Uterus (tissue), 4 donors: ENCODE results near the gene IQCE. TPM values are rescaled to one million over a fixed set of nuclear protein-coding genes. Genes with fewer than 3 reads are reported as not detected.
A peak's percentile ranks its signal among the peaks of the same experiment; 100 is the strongest.

Experiments
- DNase-seq, 2 donors: peaks; one replicate each; pipeline ENCODE4 v3.0.0-alpha.2; 2019 to 2020
- H3K27ac ChIP-seq, 2 donors: fragments of 200-600 bp; sonication (generic); 1 replicate in 1 of 2; 2 replicates in 1 of 2; pipeline ENCODE4 v1.5.1; 2016 to 2018
- H3K27me3 ChIP-seq, 2 donors: fragments of 200-600 bp; sonication (generic); one replicate each; pipeline ENCODE4 v1.5.1; 2018 to 2019; ENCODE audit warnings: control low read depth in 1 of 2
- H3K36me3 ChIP-seq, 2 donors: fragments of 200-600 bp; sonication (generic); one replicate each; pipeline ENCODE4 v1.5.1; 2019; ENCODE audit warnings: control low read depth in 1 of 2
- H3K4me1 ChIP-seq, 2 donors: fragments of 200-600 bp; sonication (generic); one replicate each; pipeline ENCODE4 v1.5.1; 2018 to 2019; ENCODE audit warnings: control low read depth in 1 of 2
- H3K4me3 ChIP-seq, 2 donors: fragments of 200-600 bp; sonication (generic); 1 replicate in 1 of 2; 2 replicates in 1 of 2; pipeline ENCODE4 v1.5.1; 2018 to 2019; ENCODE audit warnings: mild to moderate bottlenecking in 1 of 2
- H3K9me3 ChIP-seq, 2 donors: fragments of 200-600 bp; sonication (generic); one replicate each; pipeline ENCODE4 v1.5.1; 2019; ENCODE audit warnings: control low read depth in 1 of 2
- CTCF ChIP-seq, 4 experiments: fragments of 200-600 bp in 2 of 4; fragments of 450-650 bp in 2 of 4; sonication (generic) in 2 of 4; IDR thresholded peaks; one replicate each; pipeline ENCODE4 v1.5.1; 2016 to 2019; ENCODE audit warnings: antibody characterized with exemption in 4 of 4, mild to moderate bottlenecking in 2 of 4, moderate library complexity in 1 of 4
- POLR2A ChIP-seq, 2 donors: fragments of 450-650 bp; IDR thresholded peaks; one replicate each; pipeline ENCODE4 v1.6.1; 2016; ENCODE audit warnings: antibody characterized with exemption in 2 of 2, mild to moderate bottlenecking in 1 of 2, moderate library complexity in 1 of 2
- intact Hi-C: fragments of 100-400 bp; cut with DNase I; formaldehyde crosslinking; loops from one replicate; pipeline ENCODE4 v1.15.1; 2023; ENCODE audit warnings: low total_unique reads
- total RNA-seq, 4 donors: library from RNA; depleted of rRNA in 3 of 4; stranded (reverse); fragments of >200 nt in 3 of 4; gene quantifications; one replicate each; pipeline versions ENCODE4 v1.1.0 to v1.2.4, GENCODE V29; 2014 to 2023
- donor health status: DM: yes; HTN: yes; CAD: no.

The IQCE gene
- total RNA-seq, 4 donors from 2014 or later, result 6.8 to 28.0 (median 16.9) TPM

- intact Hi-C loops, result no loop called here
- H3K4me3 ChIP-seq, result no peak overlapping the region
Measured at GRCh38 chr7:2613931-2614600, 55.3 kb downstream of the IQCE start.

GRCh38 chr7:2614631-2615330 lies 56.0 kb downstream of the IQCE start:
- Histone ChIP-seq H3K4me1 (peaks cover 0 to 2% of the 10 kb centered on the region in 2 donors), H3K36me3 (no peaks in the 10 kb centered on the region), H3K9me3 (no peaks in the 10 kb centered on the region), H3K4me3 (no peak overlapping the region), H3K27me3 (no peaks in the 10 kb centered on the region), H3K27ac (peak overlapping the region; percentile 26 to 31)
- intact Hi-C loops, result no loop called here
- no peak for TF ChIP-seq POLR2A (IDR thresholded peaks at IDR 0.05)
- no peak for TF ChIP-seq CTCF (IDR thresholded peaks at IDR 0.05)
- no peak for DNase-seq

More at GRCh38 chr7:2613931-2614600, 55.3 kb downstream of the IQCE start:
- no peaks in the 10 kb centered on the region for H3K4me1 ChIP-seq
- peak in 1 of 2 donors; percentile 68 for DNase-seq
- TF ChIP-seq POLR2A (IDR thresholded peaks at IDR 0.05) (no peak), CTCF (IDR thresholded peaks at IDR 0.05) (no peak)
- H3K27me3 ChIP-seq, result no peaks in the 10 kb centered on the region
- no peaks in the 10 kb centered on the region for H3K36me3 ChIP-seq
- no peaks in the 10 kb centered on the region for H3K9me3 ChIP-seq
- H3K27ac ChIP-seq, result peak overlapping the region; percentile 31

DNA sequence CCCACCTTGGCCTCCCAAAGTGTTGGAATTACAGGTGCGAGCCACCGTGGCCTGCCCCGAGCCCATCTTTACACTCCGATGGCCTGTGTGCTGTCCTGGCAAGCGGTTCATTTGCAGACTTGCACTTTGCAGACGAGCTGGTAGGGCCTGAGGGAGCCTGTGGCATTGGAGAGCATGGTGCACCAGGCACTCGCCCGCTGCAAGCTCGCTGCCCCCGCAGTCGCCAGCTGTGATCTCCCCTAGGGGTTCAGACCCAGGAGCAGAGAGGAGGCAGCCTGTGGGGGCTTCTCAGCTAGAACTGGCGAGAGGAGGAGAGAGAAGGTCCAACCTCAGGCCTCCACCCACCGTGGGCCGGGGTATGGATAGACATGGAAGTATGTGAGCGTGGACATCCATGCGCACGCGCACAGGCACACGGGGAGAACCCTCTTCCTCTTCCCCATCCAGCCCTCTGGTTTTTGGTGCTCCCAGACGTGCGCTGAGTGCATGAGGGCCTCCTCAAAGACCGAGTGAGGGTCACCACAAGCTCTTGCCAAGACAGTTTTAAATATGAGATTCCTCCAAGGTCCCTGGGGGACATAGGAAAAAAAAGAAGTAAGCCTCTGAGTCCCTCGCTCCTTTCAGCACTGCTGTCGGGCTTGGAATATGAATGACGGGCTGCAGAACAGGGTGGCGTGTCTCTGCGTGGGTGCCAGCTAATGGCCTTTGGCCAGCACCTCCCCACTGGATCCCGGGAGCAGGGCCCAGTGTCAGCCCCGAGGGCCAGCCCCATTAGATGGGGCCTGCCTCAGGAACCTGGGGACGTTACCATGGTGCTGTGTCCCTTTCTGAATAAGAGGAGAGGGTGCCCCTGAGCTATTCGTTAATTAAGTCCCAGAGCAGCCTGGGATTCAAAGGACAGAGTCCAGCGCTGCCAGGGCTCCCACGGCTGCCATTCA lies 57.9 kb downstream of the IQCE start:
- Histone ChIP-seq H3K36me3 (no peaks in the 10 kb centered on the region), H3K4me1 (peaks cover 2 to 11% of the 10 kb centered on the region in 2 donors), H3K27me3 (no peaks in the 10 kb centered on the region), H3K27ac (no peak overlapping the region), H3K9me3 (no peaks in the 10 kb centered on the region), H3K4me3 (no peak overlapping the region)
- no peak for DNase-seq
- TF ChIP-seq CTCF (IDR thresholded peaks at IDR 0.05) (no peak), POLR2A (IDR thresholded peaks at IDR 0.05) (no peak)
- intact Hi-C loops, result no loop called here

- no peak overlapping the region for H3K27ac ChIP-seq
- no peak for TF ChIP-seq POLR2A (IDR thresholded peaks at IDR 0.05)
- TF ChIP-seq CTCF (IDR thresholded peaks at IDR 0.05), result no peak
- intact Hi-C loops, result no loop called here
- H3K9me3 ChIP-seq, result no peaks in the 10 kb centered on the region
- H3K4me3 ChIP-seq, result no peak overlapping the region
- no peaks in the 10 kb centered on the region for H3K36me3 ChIP-seq
- peaks cover 4 to 11% of the 10 kb centered on the region in 2 donors for H3K4me1 ChIP-seq
- H3K27me3 ChIP-seq, result no peaks in the 10 kb centered on the region
- no peak for DNase-seq
Measured at GRCh38 chr7:2617325-2617905, 58.6 kb downstream of the IQCE start.
